Measurements from ENCODE around the gene C10orf88.

The C10orf88 gene

GRCh38 chr10:122974023-122974422 is 20.0 kb upstream of the C10orf88 start:
- TF ChIP-seq FOXP2 (optimal IDR thresholded peaks at IDR 0.05; ENCODE audit: borderline replicate concordance, extremely low read depth, extremely low read length, insufficient read depth) (no peak), TAF1 (IDR thresholded peaks at IDR 0.05; ENCODE audit: borderline replicate concordance, insufficient read depth, low read length) (no peak), POLR2AphosphoS5 (IDR thresholded peaks at IDR 0.05; ENCODE audit: low read depth, low read length) (no peak), SIN3A (IDR thresholded peaks at IDR 0.05; ENCODE audit: borderline replicate concordance, insufficient read depth, low read length) (no peak)
- TF ChIP-seq, protein P1, sequence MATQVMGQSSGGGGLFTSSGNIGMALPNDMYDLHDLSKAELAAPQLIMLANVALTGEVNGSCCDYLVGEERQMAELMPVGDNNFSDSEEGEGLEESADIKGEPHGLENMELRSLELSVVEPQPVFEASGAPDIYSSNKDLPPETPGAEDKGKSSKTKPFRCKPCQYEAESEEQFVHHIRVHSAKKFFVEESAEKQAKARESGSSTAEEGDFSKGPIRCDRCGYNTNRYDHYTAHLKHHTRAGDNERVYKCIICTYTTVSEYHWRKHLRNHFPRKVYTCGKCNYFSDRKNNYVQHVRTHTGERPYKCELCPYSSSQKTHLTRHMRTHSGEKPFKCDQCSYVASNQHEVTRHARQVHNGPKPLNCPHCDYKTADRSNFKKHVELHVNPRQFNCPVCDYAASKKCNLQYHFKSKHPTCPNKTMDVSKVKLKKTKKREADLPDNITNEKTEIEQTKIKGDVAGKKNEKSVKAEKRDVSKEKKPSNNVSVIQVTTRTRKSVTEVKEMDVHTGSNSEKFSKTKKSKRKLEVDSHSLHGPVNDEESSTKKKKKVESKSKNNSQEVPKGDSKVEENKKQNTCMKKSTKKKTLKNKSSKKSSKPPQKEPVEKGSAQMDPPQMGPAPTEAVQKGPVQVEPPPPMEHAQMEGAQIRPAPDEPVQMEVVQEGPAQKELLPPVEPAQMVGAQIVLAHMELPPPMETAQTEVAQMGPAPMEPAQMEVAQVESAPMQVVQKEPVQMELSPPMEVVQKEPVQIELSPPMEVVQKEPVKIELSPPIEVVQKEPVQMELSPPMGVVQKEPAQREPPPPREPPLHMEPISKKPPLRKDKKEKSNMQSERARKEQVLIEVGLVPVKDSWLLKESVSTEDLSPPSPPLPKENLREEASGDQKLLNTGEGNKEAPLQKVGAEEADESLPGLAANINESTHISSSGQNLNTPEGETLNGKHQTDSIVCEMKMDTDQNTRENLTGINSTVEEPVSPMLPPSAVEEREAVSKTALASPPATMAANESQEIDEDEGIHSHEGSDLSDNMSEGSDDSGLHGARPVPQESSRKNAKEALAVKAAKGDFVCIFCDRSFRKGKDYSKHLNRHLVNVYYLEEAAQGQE (IDR thresholded peaks at IDR 0.05; ENCODE audit: insufficient read depth in 1 of 2, low read depth in 2 of 2, low read length in 2 of 2), result no peak

DNA sequence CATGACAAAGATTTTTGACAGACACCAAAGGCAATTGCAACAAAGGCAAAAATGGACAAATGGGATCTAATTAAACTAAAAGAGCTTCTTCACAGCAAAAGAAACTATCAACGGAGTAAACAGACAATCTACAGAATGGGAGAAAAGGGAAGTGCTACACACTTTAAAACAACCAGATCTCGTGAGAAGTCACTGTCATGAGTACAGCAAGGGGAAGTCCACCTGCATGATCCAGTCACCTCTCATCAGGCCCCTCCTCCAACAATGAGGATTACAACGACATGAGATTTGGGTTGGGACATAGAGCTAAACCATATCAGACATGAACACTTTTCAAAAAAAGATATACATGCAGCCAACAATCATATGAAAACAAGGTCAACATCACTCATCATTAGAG is 14.7 kb upstream of the C10orf88 start:
- TF ChIP-seq, protein P1 (IDR thresholded peaks at IDR 0.05; ENCODE audit: insufficient read depth in 1 of 2, low read depth in 2 of 2, low read length in 2 of 2), result no peak
- TF ChIP-seq TAF1 (IDR thresholded peaks at IDR 0.05; ENCODE audit: borderline replicate concordance, insufficient read depth, low read length) (no peak), POLR2AphosphoS5 (IDR thresholded peaks at IDR 0.05; ENCODE audit: low read depth, low read length) (no peak), FOXP2 (optimal IDR thresholded peaks at IDR 0.05; ENCODE audit: borderline replicate concordance, extremely low read depth, extremely low read length, insufficient read depth) (no peak), SIN3A (IDR thresholded peaks at IDR 0.05; ENCODE audit: borderline replicate concordance, insufficient read depth, low read length) (no peak)

GRCh38 chr10:122966879-122967278 is 12.9 kb upstream of the C10orf88 start:
- TF ChIP-seq POLR2AphosphoS5 (IDR thresholded peaks at IDR 0.05; ENCODE audit: low read depth, low read length), result no peak
- TF ChIP-seq, protein P1 (IDR thresholded peaks at IDR 0.05; ENCODE audit: insufficient read depth in 1 of 2, low read depth in 2 of 2, low read length in 2 of 2), result no peak
- TF ChIP-seq TAF1 (IDR thresholded peaks at IDR 0.05; ENCODE audit: borderline replicate concordance, insufficient read depth, low read length), result no peak
- no peak for TF ChIP-seq FOXP2 (optimal IDR thresholded peaks at IDR 0.05; ENCODE audit: borderline replicate concordance, extremely low read depth, extremely low read length, insufficient read depth)
- no peak for TF ChIP-seq SIN3A (IDR thresholded peaks at IDR 0.05; ENCODE audit: borderline replicate concordance, insufficient read depth, low read length)

DNA sequence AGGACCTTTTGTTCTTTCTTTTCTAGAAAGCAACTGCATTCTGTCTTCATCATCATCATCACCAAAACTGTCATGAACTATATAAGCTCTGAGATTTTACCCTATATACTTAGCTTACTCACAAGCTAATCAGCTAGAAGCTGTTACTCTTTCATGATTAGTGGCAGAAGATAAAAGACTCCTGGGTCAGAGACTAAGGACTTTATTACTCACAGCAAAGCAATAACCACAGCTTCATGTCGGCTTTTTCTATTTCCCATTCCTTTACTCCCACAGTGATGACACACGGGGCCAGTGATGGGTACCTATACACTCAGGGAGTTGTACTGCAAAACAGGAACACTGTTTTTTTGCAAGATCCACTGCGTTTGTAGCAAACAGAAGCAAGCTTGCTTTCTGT is 8.4 kb upstream of the C10orf88 start:
- TF ChIP-seq, protein P1 (IDR thresholded peaks at IDR 0.05; ENCODE audit: insufficient read depth in 1 of 2, low read depth in 2 of 2, low read length in 2 of 2), result no peak
- TF ChIP-seq POLR2AphosphoS5 (IDR thresholded peaks at IDR 0.05; ENCODE audit: low read depth, low read length), result no peak
- no peak for TF ChIP-seq SIN3A (IDR thresholded peaks at IDR 0.05; ENCODE audit: borderline replicate concordance, insufficient read depth, low read length)
- TF ChIP-seq TAF1 (IDR thresholded peaks at IDR 0.05; ENCODE audit: borderline replicate concordance, insufficient read depth, low read length), result no peak
- no peak for TF ChIP-seq FOXP2 (optimal IDR thresholded peaks at IDR 0.05; ENCODE audit: borderline replicate concordance, extremely low read depth, extremely low read length, insufficient read depth)

DNA sequence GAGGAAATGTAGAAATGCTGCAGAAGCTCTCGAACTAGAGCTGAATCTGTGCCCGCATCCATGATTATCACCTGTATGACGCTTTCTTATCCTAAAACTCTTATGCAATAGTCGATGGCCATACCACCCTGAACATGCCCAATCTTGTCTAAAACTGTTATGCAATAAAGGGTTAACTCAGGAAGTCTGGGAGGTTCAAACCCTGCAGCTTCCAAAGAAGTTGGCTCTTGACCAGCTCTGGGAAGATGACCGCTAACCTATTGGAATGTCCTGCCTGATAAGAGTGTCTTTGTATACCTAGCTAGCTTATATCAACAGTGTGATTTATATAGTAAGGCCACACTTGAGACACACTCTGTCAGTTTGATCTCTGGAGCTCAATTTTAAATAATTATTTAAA is 3.4 kb upstream of the C10orf88 start:
- no peak for TF ChIP-seq FOXP2 (optimal IDR thresholded peaks at IDR 0.05; ENCODE audit: borderline replicate concordance, extremely low read depth, extremely low read length, insufficient read depth)
- TF ChIP-seq, protein P1 (IDR thresholded peaks at IDR 0.05; ENCODE audit: insufficient read depth in 1 of 2, low read depth in 2 of 2, low read length in 2 of 2), result no peak
- no peak for TF ChIP-seq POLR2AphosphoS5 (IDR thresholded peaks at IDR 0.05; ENCODE audit: low read depth, low read length)
- no peak for TF ChIP-seq SIN3A (IDR thresholded peaks at IDR 0.05; ENCODE audit: borderline replicate concordance, insufficient read depth, low read length)
- TF ChIP-seq TAF1 (IDR thresholded peaks at IDR 0.05; ENCODE audit: borderline replicate concordance, insufficient read depth, low read length), result no peak

Data from PFSK-1 (cell line).